Measurements from ENCODE around the gene MAST4. TPM values are rescaled to one million over a fixed set of nuclear protein-coding genes. Genes with fewer than 3 reads are reported as not detected.

The MAST4 gene
- total and polyA plus RNA-seq, 2 of the 4 experiments (the other 2 are of a cell fraction) = 4.8 to 6.8 TPM

DNA sequence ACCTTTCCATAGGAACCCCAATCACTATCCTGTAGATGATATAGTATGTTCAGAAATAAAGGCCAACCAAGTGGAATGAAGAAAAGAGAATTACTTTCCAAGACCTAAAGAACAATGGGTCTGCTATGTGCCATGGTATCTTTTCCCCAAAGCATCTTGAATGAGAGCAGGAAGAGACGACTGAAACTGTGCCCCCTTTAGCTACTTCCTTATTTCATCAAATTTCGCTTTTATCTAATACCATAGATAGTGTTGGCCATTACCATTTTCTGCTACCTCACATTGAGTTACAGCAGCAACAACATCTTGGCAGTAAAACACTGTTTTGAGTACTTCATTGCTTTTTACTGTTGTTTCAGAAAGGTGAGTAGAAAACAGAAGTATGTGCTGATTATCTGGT lies 333.8 kb downstream of the MAST4 start:
- no peak overlapping the region for H2BK20ac ChIP-seq (ENCODE audit: low read depth, low read length)
- H4K20me1 ChIP-seq (ENCODE audit: insufficient read depth, low read length) = no peaks in the 10 kb centered on the region
- H3K79me1 ChIP-seq (ENCODE audit: low read depth in 1 of 2, low read length in 2 of 2) = no peaks in the 10 kb centered on the region
- no peak overlapping the region for H2AK5ac ChIP-seq (ENCODE audit: low read depth, low read length)
- H3K4me3 ChIP-seq (ENCODE audit: insufficient read depth, low read depth, low read length) = no peak overlapping the region
- no peak overlapping the region for H3K4ac ChIP-seq (ENCODE audit: low read depth, low read length)
- DNase-seq (no peak), ATAC-seq (ENCODE audit: low read depth) (no peak)
- ChIA-PET CTCF (interaction anchor here (0.5 kb wide), 2 partner anchors 237 to 279 kb away, joined by 3 to 6 read pairs; no protein-coding TSS in a partner anchor), POLR2A (ENCODE audit: unreplicated experiment) (no interaction called here)
- no peak overlapping the region for H3K9ac ChIP-seq (ENCODE audit: low read depth, low read length)
- no peak overlapping the region for H4K8ac ChIP-seq (ENCODE audit: low read depth in 2 of 2, low read length in 2 of 2)
- H2AFZ ChIP-seq (replicated peaks; ENCODE audit: low read length, poor library complexity) = no peak overlapping the region
- no peaks in the 10 kb centered on the region for H3K4me1 ChIP-seq (ENCODE audit: control insufficient read depth, insufficient read depth, low read length)
- H2BK120ac ChIP-seq (ENCODE audit: low read depth, low read length) = no peak overlapping the region
- no peaks in the 10 kb centered on the region for H3K36me3 ChIP-seq (ENCODE audit: control insufficient read depth, insufficient read depth, low read length)
- H4K5ac ChIP-seq (ENCODE audit: low read depth, low read length) = no peak overlapping the region
- H3K9me1 ChIP-seq (ENCODE audit: insufficient read depth, low read length) = no peaks in the 10 kb centered on the region
- no peak overlapping the region for H3K14ac ChIP-seq (replicated peaks; ENCODE audit: low read depth, low read length)
- H2AK9ac ChIP-seq (replicated peaks; ENCODE audit: low read depth, low read length, poor library complexity) = no peak overlapping the region
- dilution Hi-C loops (cut with HindIII; ENCODE audit: low sequenced_read_pairs, unreplicated experiment) (no loop called here), intact Hi-C loops (cut with micrococcal nuclease) (no loop called here), in situ Hi-C loops (cut with MboI; ENCODE audit: low sequenced_read_pairs) (no loop called here)
- H3K23ac ChIP-seq (ENCODE audit: low read depth, low read length) = no peak overlapping the region
- WGBS, 2 experiments (ENCODE audit: extremely low coverage in 2 of 2, insufficient read length in 1 of 2) = no CpG with 5 or more reads among the region's 2 CpGs
- no TSS peak for BruUV-seq (replicated peaks)
- no peak overlapping the region for H3K27ac ChIP-seq (ENCODE audit: insufficient read depth, low read length)
- no peak overlapping the region for H2BK5ac ChIP-seq (ENCODE audit: low read depth, low read length, poor library complexity, severe bottlenecking)
- no peak overlapping the region for H3K4me2 ChIP-seq (ENCODE audit: low read depth, low read length)
- TF ChIP-seq SMC3 (IDR thresholded peaks at IDR 0.05; ENCODE audit: low read depth, low read length) (no peak), RFX5 (IDR thresholded peaks at IDR 0.05; ENCODE audit: low read depth, low read length) (no peak), MXI1 (IDR thresholded peaks at IDR 0.05; ENCODE audit: borderline replicate concordance, low read depth, low read length) (no peak), RAD21 (IDR thresholded peaks at IDR 0.05; ENCODE audit: low read length) (no peak), BHLHE40 (IDR thresholded peaks at IDR 0.05; ENCODE audit: low read depth, low read length) (no peak), MAZ (IDR thresholded peaks at IDR 0.05; ENCODE audit: borderline replicate concordance, low read depth, low read length) (no peak), RCOR1 (IDR thresholded peaks at IDR 0.05; ENCODE audit: insufficient replicate concordance, low read length) (no peak), POLR2A (IDR thresholded peaks at IDR 0.05; ENCODE audit: low read depth, low read length) (no peak)
- TF ChIP-seq, protein P1, sequence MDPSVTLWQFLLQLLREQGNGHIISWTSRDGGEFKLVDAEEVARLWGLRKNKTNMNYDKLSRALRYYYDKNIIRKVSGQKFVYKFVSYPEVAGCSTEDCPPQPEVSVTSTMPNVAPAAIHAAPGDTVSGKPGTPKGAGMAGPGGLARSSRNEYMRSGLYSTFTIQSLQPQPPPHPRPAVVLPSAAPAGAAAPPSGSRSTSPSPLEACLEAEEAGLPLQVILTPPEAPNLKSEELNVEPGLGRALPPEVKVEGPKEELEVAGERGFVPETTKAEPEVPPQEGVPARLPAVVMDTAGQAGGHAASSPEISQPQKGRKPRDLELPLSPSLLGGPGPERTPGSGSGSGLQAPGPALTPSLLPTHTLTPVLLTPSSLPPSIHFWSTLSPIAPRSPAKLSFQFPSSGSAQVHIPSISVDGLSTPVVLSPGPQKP (IDR thresholded peaks at IDR 0.05; ENCODE audit: borderline replicate concordance, low read depth, low read length) = no peak
- TF ChIP-seq, protein P2, sequence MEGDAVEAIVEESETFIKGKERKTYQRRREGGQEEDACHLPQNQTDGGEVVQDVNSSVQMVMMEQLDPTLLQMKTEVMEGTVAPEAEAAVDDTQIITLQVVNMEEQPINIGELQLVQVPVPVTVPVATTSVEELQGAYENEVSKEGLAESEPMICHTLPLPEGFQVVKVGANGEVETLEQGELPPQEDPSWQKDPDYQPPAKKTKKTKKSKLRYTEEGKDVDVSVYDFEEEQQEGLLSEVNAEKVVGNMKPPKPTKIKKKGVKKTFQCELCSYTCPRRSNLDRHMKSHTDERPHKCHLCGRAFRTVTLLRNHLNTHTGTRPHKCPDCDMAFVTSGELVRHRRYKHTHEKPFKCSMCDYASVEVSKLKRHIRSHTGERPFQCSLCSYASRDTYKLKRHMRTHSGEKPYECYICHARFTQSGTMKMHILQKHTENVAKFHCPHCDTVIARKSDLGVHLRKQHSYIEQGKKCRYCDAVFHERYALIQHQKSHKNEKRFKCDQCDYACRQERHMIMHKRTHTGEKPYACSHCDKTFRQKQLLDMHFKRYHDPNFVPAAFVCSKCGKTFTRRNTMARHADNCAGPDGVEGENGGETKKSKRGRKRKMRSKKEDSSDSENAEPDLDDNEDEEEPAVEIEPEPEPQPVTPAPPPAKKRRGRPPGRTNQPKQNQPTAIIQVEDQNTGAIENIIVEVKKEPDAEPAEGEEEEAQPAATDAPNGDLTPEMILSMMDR (conservative IDR thresholded peaks at IDR 0.05; ENCODE audit: low read depth, low read length) = no peak
- H2BK15ac ChIP-seq (ENCODE audit: low read depth, low read length) = no peak overlapping the region
- no peaks in the 10 kb centered on the region for H3K9me3 ChIP-seq (ENCODE audit: control insufficient read depth, insufficient read depth, low read length)
- H3K18ac ChIP-seq (ENCODE audit: low read depth, low read length) = no peak overlapping the region
- H4K91ac ChIP-seq (ENCODE audit: insufficient read depth, low read depth, low read length) = no peak overlapping the region
- H3K27me3 ChIP-seq (ENCODE audit: control insufficient read depth, insufficient read depth, low read length) = no peaks in the 10 kb centered on the region
- H3K56ac ChIP-seq (ENCODE audit: extremely low read depth, insufficient read depth, low read length) = no peak overlapping the region

Measured in IMR-90 (cell line).